ENCODE data around the gene DIS3L2.
"Not testable (repeated sequence)": the region's sequence is repeated elsewhere in the genome, so short reads cannot be mapped to it uniquely, and the experiment has no call there.

DIS3L2 gene

DNA sequence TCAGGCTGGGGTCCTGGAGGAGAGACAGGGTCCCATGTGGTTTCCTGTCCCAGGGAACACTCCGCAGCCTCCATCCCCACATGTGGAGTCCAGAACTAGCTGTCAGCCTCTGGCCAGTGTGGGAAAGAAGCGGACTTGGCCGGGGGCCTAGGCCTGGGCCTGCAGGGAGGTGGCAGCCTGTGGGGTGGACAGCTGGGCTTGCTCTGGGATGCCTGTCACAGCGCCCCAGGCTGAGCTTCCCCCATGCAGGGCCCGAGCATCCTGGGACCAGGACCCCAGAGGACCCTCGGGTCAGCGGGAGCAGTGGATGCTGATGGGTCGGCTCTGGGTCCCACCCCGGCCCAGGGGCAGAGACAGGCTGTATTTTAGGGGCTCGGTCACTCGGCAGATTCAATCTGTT is 369.5 kb downstream of the DIS3L2 start:
- DNase-seq (ENCODE audit: low read depth in 2 of 2, low spot score in 1 of 2) = not testable (repeated sequence)

DNA sequence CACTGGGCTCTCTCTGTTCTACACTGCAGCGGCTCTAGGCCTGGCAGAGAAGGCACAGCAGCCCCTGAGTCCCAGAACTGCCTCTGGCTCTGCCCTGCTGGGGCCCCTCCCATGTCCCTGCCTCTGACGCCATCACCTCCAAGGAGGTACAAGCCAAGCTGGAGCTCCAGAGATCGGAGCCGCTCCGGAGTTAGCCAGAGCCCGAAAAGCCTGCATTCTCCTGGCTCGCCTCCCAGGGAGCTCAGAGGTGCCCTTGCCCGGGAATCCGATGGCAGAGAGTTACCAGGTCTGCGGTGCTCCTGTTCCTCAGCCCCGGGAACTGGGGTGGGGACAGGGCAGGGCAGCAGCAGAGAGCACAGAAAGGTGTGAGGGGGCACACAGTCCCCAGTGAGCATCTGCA is 370.1 kb downstream of the DIS3L2 start:
- DNase-seq (ENCODE audit: low read depth in 2 of 2, low spot score in 1 of 2) = not testable (repeated sequence)

DNA sequence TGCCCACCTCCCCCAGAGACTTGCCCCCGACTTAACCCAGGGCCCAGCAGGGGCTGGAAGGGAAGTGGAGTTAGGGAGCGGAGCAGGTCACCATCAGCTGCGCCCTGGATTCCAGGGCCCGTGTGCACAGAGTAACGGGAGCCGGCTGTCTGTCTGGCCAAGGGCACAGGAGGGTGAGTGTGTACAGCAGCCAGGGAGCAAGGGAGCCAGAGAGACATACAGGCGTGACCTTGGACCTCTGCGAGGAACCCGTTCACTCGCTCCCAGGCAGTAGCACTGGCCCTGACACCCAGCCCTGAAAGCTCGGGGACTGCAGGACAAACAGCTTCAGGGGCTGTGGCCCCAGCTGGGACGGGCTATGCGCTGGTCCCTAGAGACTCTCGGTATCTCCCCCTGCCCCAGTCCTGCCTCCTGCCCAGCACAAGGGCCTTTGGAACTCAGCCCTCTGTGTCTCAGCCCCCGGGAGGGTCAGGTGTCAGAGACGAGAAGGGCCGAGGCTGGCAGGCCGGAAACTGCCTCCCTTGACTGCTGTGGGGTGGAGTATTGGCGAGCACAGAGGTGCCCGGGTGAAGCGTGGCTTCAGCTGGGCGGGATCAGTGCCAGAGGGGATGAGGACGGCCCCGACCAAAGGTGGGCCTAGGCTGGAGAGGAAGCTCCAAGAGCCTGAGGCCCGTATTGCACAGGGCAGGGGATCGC is 370.9 kb downstream of the DIS3L2 start:
- not testable (repeated sequence) for DNase-seq (ENCODE audit: low read depth in 2 of 2, low spot score in 1 of 2)

DNA sequence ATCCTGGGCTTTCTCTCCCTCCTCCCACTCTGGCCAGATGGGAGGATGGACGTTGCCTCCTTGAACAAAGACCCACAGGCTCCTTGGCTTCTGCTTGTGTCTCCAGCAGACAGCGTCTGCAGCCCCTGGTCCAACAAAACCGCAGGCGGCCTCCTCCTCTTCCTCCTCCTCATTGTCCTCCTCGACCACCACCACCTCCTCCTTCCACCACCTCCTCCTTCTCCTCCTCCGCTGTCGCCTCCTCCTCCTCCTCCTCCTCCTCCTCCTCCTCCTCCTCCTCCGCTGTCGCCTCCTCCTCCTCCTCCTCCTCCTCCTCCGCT is 371.4 kb downstream of the DIS3L2 start:
- no peak for DNase-seq (ENCODE audit: low read depth in 2 of 2, low spot score in 1 of 2)

- DNase-seq (ENCODE audit: low read depth in 2 of 2, low spot score in 1 of 2) = no peak
Observed at GRCh38 chr2:232333361-232334135, 372.0 kb downstream of the DIS3L2 start.

DNA sequence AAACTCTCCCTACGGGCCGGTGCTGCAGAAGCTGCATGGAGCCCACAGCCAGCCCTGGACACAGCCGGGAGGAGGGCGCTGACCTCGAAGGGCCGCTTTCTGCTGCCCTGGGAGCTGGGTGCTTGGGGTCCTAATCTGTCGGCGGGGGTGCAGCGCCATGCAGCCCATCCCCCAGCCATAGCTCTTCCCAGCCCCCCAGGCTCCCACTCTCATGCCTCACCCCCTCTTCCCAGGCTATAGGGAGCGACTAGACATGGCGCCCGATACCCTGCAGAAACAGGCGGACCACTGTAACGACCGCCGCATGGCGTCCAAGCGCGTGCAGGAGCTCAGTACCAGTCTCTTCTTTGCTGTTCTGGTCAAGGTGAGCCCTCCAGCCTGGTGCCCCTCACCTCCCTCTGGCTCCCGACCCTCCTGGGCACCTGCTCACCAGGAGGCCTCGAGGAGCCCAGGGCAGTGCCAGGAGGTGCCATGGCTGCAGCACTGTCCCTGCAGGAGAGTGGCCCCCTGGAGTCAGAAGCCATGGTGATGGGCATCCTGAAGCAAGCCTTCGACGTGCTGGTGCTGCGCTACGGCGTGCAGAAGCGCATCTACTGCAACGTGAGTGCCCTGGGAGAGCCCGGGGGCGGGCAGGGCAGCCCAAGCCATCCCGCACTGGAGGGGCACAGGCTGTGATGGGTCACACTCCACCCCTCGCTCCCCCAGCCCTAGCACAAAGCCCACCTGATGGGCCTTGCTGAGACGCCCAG is 372.8 kb downstream of the DIS3L2 start:
- not testable (repeated sequence) for DNase-seq (ENCODE audit: low read depth in 2 of 2, low spot score in 1 of 2)

DNA sequence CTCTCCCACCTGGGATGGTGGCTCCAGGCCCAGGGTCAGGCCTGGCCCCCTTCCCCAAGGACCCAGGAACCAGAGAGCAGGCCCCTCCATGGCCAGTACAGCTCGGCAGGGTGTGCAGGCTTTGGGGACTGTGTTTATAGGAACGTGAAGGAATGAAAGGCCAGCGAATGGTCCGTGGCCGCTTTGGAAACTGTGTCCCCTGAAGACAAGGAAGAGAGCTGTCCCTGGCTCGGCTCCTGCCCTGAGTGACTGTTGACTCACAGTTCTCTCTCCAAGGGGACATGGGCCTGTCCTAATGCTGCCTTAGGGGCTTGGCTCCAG is 373.3 kb downstream of the DIS3L2 start:
- not testable (repeated sequence) for DNase-seq (ENCODE audit: low read depth in 2 of 2, low spot score in 1 of 2)

DNA sequence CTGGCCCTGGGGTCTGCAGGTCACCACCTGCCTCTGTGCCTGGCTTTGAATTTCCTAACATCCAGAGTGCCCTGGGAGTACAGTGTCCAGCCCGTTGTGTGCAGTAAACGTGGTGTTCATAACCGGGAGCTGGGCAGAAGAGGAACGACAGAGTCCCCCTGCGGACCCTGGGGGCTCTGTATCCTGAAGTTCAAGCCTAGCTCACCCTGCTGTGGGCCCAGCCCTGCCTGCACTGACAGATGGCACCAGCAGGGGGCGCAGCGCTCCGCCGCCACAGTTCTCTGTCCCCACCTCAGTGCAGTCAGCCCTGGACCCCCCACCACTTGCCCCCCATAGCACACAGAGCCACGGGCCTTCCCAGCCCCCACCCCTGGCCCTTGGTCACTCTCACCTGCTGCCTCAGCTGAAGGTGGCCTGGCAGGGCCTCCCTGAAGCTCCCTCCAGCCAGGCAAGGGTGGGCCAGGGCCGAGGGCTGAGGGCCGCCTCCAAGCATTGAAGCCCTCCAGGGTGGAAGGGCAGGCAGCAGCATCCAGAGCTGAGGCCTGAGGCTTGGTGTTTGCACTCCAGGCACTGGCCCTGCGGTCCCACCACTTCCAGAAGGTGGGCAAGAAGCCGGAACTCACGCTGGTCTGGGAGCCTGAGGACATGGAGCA is 373.8 kb downstream of the DIS3L2 start:
- DNase-seq (ENCODE audit: low read depth in 2 of 2, low spot score in 1 of 2) = not testable (repeated sequence)

- DNase-seq (ENCODE audit: low read depth in 2 of 2, low spot score in 1 of 2) = no peak
Observed at GRCh38 chr2:232335859-232336215, 374.3 kb downstream of the DIS3L2 start.

DNA sequence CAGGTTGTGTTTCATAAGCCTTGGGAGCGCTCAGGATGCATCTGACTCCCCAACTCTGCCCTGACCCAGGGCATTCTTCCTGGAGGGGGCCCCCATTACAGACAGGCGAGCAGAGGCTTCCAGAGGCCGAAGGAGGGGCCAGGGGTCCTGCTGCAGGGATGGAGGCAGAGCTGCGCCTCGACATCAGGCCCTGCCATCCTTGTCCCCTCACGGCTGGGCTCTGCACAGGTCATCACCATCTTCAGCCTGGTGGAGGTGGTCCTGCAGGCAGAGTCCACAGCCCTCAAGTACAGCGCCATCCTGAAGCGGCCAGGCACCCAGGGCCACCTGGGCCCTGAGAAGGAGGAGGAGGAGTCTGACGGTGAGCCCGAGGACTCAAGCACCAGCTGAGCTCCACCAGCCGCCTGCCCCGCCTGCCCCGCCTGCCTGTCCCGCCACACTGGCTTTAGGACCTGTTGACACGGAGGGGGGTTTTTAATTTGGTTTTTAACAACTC is 374.8 kb downstream of the DIS3L2 start:
- DNase-seq (ENCODE audit: low read depth in 2 of 2, low spot score in 1 of 2) = no peak

GRCh38 chr2:232336981-232337720 is 375.6 kb downstream of the DIS3L2 start:
- no peak for DNase-seq (ENCODE audit: low read depth in 2 of 2, low spot score in 1 of 2)

DNA sequence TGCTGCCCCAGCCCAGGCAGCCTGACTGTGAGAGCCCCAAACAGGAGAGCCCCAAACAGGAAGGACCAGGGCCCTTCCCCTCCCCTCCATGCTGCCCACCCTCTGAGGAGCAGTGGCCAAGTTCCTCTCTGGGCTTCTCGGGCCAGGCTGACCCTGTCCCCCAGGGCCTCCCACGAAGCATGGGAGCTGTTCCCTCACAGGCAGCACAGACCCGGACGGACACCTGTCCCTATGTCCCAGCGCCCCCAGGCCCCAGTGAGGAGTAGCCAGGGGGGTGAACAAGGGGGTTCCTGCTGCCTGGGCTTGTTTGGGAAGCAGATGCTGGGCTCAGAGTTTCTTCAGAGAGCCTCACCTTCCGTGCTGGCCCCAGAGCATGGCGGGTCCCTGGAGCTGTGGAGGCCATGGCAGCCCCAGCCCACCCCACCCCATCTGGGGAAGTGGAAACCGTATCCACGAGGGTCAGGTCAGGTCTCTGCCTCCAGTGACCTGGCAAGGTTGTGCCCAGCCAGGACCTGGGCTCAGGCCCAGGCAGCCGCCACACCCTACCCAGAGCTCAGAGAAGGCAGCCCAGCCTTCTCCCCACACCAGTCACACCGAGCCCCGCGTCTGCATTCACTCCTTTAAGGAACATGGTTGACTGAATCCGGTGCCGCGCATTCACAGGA is 376.7 kb downstream of the DIS3L2 start:
- DNase-seq (ENCODE audit: low read depth in 2 of 2, low spot score in 1 of 2) = not testable (repeated sequence)

DNA sequence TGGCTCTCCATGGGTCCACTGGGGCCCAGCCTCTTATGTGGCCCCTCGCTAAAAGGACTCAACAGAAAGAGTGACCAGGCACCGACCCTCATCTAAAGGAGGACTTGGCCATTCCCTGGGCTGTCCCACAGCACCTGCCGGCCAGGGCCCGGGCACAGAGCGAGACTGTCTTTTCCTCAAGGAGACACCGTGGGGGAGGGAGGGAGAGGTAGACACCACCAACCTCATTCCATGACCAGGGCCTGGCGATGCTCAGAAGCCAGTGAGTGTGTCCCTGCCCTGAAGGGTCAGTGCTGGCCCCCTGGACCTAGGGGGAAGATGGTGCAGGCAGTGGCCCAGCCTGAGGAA is 377.2 kb downstream of the DIS3L2 start:
- no peak for DNase-seq (ENCODE audit: low read depth in 2 of 2, low spot score in 1 of 2)

DNA sequence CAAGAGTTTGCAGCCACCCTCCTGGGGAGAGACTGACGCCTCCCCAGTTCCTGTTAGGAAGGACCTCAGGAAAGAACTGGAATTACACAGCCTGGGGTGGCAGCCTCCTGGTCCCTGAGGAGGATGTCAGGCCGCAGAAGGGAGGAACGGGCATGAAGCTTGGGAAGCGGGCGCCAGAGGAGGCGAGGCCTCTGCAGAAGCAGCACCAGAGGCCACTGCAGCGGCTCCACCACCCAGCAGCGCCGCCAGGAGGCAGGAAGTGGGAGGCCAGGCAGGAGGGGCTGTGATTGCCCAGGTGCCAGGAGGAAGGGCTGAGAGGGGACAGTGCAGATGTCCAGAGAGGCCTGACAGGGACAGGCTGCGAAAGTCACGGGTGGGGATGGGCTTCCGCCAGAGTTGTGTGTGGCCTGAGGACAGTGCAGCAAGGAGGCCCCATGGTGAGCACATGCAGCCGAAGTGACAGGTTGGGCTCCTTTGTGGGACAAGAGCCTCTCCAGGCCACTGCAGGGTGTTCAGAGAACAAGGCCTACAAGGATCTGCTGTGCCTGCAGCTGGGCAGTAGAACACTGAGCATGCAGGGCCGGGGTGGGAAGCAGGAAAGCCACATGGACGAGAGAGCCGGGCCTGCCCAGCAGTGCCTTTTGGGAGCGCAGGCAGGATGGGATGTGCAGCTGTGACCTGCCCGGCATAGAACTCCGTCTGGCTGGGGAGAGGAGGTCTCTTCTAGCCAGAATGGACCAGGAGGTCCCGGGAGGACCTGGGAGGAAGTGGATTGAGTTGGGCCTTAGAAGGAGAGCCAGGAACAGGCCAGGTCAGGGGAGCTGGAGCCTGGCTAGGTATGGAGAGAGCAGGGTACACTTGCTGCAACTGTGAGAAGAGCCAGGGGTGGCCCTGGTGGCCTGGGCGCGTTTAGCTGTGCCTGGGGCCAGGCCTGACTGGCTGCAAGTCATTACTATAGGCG is 377.9 kb downstream of the DIS3L2 start:
- no peak for DNase-seq (ENCODE audit: low read depth in 2 of 2, low spot score in 1 of 2)

GRCh38 chr2:232340171-232340935 is 378.8 kb downstream of the DIS3L2 start:
- no peak for DNase-seq (ENCODE audit: low read depth in 2 of 2, low spot score in 1 of 2)

- no peak for DNase-seq (ENCODE audit: low read depth in 2 of 2, low spot score in 1 of 2)
Observed at GRCh38 chr2:232341061-232341738, 379.7 kb downstream of the DIS3L2 start.

GRCh38 chr2:232341739-232342126 is 380.2 kb downstream of the DIS3L2 start:
- DNase-seq (ENCODE audit: low read depth in 2 of 2, low spot score in 1 of 2) = no peak

All from stimulated activated CD8-positive, alpha-beta memory T cell treated with anti-CD3 and anti-CD28 coated beads, Interleukin-4, amount 100 ng/mL, for 1 hour (primary cell).